Endometrial microvascular endothelial cells (primary cell): ENCODE results near the gene TMEM80. TPM values are rescaled to one million over a fixed set of nuclear protein-coding genes. Genes with fewer than 3 reads are reported as not detected.

Source experiments
- in situ Hi-C: cut with HindIII; loops from 2 replicates; pipeline ENCODE4 v1.10.0; 2017; ENCODE audit warnings: low sequenced_read_pairs, low pct_unique_long_range_greater_than_20kb; ENCODE audit errors: inconsistent ontology term
- total RNA-seq: library from RNA; depleted of rRNA; stranded (reverse); fragments of >200 nt; gene quantifications from one replicate; pipeline ENCODE4 v1.2.3, GENCODE V29; 2015; ENCODE audit errors: inconsistent ontology term

Gene TMEM80
- total RNA-seq, 1 donor from 2014 or later: 29.5 TPM

DNA sequence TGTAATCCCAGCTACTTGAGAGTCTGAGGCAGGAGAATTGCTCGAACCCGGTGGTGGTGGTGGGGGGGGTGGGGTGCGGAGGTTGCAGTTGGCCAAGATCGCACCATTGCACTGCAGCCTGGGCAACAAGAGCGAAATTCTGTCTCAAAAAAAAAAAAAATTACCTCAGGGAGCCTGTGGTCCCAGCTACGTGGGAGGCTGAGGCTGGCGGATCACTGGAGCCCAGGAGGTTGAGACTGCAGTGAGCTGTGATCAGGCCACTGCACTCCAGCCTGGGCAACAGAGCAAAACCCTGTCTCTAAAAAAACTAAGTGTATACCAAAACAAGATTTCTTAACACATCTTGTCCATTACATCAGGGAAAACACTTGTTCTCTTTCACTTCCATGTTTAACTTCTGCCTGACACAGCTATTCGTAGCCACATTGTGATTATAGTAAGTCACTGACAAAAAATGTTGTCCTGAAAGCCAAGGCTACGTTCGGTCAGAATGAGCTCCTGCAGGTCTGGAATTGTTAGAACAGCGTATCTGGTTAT is 1.4 kb downstream of the TMEM80 start:
- in situ Hi-C loops: no loop called here

DNA sequence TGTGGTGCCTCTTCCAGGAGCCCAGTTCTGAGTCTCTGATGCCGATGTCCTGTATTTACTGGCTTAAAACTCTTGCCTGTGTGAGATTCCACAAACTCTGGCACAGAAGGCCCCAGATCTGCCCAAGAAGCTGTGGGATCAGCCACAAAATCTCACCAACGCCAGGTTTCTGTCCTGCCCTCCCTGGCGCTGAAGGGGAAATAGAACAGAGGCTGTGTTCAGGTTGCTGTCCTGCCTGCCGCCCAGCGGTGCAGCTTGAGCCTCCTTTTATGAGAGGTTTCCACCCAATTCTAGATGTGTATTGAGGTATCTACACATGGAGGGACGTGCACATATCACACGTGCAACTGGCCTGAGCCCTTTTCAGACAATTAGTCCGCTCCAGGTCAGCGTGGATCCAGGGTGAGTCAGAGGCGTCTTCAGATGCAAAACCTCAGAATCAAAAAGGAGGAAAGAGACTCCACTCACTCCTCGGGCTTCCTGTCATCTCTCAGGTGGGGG is 2.2 kb downstream of the TMEM80 start:
- in situ Hi-C loops: no loop called here

DNA sequence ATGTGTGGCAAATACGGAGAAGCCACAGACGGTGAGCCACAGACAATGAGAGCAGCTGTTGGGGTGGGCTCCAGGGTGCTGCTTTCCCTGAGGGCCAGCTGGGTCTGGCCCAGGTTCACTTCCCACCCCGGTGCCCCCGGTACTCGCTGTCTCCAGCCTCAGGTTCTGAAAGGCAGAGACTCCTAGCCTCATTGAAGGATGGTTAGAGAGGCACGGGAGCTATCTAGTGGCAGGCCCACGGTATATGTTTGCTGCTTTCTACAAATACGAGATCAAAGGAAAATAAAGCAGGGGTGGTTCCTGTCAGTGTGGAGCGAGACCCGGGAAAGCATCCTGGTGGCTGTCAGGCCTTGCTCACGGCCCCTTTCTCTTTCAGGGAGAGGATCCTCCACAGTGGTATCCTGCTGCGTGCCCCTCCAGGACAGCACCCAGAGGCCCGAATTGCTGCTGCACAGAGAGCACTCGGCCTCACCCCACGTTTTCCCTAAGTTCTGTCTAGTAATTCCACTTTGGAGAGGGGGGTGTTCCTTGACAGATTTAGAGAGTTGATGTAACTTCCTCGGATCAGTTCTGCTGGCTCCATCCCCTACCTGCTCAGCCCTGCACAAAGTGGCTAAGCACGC is 3.0 kb downstream of the TMEM80 start:
- in situ Hi-C loops: no loop called here

DNA sequence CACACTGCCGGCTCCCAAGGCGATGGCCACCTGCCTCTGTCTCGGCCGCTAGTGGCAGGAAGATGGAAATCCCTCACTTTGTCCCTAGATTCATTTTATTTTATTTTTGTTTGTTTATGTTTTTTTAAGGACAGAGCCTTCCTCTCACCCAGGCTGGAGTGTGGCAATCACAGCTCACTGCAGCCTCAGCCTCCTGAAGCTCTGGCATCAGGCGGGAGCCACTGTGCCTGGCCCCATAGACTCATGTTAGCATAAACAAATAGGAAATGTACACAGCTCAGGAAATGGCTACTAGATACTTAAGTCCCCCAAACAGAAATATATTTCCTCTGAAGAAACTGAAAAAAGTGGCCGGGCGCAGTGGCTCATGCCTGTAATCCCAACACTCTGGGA is 3.5 kb downstream of the TMEM80 start:
- in situ Hi-C loops: no loop called here

DNA sequence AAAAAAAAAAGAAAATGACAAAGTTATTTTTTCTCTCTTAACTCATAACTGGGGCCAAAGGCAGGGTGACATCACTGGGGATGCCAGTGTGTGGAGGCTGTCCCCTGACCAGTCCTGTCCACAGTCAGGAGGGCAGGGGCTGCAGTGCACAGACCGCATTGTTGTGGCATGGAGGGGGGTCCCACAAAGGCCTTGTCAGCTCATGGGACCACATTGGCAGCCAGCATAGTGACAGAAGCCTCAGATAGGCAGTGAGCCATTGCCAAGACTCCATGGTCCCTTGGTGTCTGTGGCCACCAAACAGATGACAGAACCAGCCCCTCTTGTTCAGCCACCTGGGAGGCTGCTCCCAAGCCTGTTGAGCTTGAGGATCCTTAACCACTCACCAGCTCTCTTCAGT is 4.1 kb downstream of the TMEM80 start:
- in situ Hi-C loops: no loop called here

DNA sequence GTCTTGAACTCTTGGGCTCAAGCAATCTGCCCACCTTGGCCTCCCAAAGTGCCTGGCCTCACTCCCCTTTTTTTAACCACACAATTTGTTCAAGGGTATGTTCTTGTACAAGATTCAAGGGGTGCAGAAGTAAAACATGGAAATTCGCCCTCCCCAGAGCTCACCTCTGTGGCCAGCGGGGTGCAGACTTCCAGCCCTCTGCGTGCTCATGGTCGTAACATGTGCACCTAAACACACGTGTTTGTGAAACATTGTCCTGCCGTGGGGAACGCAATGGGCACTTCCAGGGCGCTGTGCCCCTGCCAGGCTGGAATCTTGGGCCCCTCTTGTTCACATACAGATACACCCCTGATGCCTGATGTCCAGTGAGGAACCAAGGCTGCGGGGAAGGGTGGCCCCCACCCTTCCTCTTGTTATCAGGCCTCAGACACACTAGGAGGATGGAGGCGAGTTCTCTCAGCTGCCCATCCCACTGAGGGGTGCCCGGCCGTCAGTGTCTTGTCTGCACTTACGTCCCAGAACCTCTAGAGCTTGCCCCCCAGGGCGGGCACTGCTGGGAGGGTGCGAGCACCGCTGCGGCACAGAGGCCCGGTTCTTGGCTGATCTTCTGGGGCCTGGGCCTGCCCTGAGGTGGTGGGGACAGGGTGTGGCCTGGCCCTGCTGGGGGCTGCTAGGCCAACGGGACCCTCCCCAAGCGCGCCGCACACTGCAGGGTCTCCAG is 6.3 kb downstream of the TMEM80 start:
- in situ Hi-C loops: no loop called here

DNA sequence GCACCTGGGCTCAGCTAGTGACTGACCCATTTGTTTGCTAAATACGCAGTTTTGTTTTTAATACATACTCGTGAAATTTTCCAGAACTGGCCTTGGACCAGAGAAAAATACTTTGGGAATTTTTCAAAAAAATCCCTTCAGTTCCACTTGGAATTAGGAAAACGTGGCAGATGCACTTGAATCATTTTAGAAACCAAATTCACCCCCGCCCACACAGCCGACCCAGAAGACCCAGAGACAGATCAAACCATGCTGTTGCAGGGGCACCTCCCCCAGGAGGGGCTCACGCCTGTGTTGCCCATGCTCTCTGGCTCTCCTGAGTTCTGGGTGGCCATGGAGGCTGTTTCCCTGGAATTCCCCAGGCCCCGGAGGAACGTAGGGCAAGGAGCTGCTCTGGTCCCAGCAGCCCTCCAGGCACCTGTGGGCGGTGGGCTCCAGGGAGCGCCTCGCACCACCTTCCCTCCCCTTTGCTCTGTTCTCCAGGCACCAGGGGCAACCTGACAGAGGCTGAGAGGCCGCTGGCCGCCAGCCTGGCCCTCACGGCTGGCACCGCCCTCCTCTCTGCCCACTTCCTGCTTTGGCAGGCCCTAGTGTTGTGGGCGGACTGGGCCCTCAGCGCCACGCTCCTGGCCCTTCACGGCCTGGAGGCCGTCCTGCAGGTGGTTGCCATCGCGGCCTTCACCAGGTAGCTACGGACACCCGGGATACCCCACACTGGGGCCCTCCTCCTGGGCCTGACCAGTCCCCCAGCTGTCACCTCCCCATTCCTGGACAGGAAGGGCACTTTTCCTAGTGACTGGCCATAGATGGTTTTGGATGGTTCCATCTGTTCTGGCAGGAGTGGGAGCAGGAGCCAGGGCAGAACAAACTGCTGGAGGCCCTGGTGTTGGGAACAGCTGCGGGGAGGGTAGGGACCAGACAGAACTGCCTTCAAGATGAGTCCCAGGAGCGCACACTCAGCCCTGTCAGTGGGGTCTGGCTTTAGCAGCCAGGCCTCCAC is 7.1 kb downstream of the TMEM80 start:
- in situ Hi-C loops: no loop called here

DNA sequence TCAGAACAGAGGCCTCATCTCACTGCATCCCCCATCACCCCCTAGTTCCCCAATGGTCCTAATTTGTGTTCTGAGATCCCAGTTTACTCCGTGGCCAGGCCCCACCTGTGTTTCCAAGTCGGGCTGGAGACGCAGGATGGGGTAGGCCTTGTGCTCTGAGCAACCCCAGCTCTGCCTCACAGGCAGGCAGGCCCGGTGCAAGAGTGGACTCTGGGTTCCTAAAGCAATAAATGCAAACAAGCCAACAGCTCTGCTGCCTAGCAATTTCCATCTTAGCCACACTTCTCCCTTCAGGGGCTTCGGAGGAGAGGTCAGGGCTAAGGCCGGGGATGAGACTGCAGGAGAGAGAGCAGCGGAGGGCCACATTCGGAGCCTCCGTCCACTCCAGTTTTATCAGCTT is 7.9 kb downstream of the TMEM80 start:
- in situ Hi-C loops: no loop called here

DNA sequence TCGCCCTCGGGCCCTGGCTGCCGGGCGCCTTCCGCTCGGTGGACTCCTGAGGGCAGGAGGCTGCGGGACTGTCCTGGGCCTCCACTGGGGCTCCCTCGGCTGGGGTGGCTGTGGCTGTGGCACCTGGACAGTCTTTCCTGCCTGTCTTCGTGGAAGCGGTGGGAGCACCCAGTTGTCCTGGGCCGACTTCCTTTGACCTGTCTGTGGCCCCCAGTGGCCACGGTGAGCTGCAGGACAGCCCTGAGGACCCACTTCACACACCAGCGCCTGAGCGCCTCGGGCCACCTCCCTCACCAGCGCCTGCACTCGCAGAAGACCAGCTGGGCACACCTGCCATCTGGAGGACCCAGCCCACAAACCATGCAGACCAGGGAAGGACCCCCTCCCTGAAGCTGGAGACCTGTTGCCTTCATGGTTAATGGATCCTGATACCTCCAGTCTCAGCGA is 8.6 kb downstream of the TMEM80 start:
- in situ Hi-C loops: no loop called here

DNA sequence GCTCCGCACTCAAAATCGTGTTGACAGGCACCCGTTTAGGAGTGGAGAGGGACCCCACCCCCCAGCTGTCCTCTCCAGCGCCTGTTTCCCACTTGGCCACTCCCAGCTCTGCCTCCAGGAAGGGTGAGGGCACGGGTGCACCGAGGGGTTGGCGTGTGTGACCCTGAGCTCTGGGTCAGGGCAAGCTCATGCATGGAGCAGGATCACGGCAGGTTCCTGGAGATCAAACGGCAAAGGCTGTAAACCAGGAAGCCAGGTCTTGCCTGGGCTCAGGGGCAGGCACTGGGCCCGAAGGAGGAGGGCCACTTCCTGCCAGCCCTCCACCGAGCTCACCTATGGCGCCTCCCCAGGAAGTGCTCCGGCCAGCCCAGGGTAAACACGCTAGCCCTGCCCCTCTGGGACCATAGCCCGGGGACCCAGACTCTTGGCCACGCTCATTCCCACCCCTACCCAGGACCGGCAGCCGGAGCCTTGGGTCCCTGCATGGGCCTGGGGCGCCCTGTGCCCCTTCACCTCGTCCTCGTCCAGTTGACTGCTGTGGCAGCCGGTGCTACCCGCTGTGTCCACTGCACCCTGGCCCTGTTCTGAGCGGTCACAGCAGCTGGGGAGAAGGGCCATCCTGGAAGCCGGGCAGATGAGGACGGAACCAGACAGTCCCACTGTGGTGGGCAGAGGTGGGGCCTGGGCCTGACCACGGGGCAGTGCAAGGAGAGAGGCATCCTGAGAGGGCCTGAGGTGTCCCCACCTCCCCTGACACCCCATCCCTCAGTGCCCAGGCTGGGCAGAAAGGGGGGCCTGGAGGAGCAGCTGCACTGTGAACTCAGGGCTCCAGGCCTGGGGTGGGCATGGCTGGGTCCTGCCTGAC is 9.4 kb downstream of the TMEM80 start:
- in situ Hi-C loops: no loop called here

DNA sequence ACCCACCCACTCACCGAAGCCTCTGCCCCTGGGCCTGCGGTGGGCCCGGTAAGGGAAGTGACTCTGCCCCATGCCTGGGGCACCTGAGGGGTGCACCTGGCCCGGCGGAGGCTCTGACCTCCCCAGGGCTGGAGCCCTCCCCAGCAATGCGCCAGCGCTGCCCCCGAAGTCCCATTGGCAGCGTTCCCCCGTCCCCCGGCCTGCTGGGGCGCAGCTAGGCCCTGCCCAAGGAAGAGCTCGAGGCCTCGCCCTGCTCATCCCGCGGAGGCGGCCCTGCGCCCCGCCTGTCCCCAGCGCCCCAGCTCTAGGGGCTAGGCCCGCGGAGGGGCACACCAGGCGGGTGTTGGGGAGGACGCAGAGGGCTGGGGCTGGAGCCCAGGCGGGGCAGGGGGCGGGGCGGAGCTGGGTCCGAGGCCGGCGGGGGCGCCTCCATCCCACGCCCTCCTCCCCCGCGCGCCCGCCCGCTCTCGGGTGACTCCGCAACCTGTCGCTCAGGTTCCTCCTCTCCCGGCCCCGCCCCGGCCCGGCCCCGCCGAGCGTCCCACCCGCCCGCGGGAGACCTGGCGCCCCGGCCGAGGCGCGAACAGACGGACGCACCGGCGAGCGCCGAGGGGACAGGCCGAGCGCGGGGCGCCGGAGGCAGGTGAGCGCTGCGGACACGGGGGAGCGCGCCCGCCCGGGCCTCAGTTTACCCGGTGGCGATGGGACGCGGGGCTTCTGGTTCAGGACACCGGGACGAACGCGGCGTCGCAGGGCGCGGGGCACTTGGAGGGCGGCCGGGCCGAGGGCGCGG is 10.2 kb downstream of the TMEM80 start, which contains the start of gene EPS8L2:
TSS of gene EPS8L2 (plus strand) at position 586 of the 793 bp plus-strand sequence. CDS start 3,177 bp downstream, outside the sequence.
- in situ Hi-C loops: no loop called here

DNA sequence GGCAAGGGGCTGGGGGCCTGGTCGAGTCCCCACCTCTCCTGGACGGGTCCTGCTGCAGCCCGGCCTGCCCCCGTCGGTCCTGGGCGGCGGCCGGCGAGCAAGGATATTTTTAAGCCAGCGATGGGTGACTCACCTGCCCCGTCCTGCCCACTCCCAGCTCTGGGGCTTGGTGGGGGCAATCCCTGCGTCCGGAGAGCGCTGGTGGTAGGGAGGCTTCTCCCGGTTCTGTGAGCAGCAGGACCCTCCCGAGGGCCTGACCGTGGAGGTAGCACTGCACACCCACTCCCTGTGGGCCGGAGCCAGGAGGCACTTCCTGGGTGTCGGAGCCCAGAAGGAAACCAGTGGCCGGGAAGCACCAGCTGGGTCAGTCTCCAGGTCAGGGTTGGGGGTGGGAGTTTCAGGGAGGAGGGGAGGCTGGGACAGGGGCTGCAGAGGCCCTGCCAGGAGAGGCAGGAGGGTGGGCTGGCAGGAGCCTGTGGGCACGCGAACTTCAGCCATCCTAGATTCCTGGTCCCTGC is 10.9 kb downstream of the TMEM80 start:
- in situ Hi-C loops: no loop called here

DNA sequence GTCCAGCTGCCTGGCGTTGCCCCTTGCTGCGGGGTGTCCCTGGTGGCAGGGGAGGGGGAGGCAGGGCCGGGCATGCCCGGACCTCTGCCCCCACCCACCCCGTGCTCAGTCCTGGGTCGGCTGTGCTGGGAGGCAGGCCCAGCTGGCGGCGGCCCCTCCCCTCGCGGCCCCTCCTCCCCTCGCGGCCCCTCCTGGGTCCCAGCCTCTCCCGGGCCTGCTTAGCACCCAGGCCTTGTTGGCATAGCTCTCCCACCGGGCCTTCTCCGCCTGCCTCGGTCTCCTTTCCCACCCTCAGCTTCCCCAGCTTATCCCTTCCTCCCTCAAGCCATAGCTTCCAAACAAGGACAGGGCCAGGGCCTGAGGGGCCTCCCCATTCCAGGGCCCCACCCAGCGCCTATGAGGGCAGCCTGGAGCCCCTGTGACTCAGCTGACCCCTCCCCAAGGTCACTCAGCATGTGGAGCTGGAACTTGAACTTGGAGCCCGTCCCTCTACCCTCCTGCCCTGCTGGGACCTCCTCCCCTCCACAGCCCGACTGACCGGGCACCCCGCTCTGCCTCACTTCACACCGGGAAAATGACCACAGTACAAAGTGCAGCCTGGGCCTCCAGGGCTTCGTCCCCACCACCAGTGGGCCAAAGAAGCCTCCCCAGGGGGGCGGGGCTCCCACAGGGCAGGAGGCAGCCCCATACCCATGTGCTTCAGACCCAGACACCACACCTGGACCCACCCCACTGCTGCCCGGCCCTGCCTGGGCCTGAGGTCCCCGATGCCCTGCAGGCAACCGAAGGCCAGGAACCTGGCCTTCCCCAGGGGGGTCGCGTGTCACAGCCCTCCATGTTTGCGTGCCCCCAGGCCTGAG is 11.6 kb downstream of the TMEM80 start:
- in situ Hi-C loops: no loop called here

DNA sequence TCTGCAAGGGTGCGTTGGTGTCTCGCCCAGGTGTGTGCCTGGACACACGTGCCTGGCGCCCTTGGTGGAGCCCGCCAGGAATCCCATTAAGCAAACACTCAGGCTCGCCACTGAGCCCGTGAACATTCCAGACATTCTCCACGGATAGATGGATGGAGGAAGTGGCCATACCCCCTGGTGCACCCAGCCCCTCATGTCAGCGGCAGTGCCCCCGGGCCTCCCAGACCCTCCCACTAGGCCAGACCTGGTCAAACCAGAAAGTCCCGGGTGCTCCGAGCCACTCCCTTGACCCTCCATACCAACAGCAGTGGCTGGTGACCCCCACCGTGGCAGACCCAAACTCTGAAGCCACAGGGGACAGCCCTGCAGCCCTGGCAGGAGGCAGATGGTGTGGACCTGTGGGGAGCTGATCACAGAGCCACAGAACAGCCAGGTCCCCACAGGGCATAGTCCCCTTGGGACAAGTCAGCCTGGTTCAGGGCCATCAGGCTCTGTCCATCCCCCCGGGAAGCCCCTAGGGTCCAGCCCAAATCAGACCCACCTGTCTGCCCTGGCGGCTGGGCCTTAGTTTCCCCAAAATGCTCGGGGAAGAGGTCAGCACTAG is 12.3 kb downstream of the TMEM80 start:
- in situ Hi-C loops: no loop called here

DNA sequence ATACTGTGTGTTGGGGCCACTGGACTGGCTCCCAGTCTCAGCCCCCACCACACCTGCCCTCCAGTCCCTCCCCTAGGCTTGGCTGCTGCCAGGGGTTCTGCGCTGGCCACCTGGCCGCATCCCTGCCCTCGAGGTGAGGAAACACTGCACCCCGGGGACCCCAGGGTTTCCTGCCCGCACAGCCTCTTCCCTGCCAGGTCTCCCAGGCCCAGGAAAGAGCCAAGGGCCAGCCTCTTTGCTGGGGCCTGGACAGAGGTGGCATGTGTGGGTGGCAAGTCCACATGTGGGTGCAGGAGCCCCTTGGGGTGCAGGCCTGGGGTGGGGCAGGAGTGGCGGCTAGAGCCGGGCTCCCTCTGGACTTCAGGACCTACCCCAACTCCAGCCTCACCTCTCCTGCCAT is 12.9 kb downstream of the TMEM80 start:
- in situ Hi-C loops: no loop called here
